ENCODE data around the gene DGKB. TPM values are rescaled to one million over a fixed set of nuclear protein-coding genes. Genes with fewer than 3 reads are reported as not detected.
"Not testable (repeated sequence)": the region's sequence is repeated elsewhere in the genome, so short reads cannot be mapped to it uniquely, and the experiment has no call there.

The DGKB gene
- total RNA-seq, 1 experiment from 2014 or later: 0.05 TPM

- not testable (repeated sequence) for DNase-seq (ENCODE audit: low read depth)
Measured at GRCh38 chr7:14458846-14459245, 443.7 kb downstream of the DGKB start.

- DNase-seq (ENCODE audit: low read depth): peak; percentile 70
Measured at GRCh38 chr7:14457568-14458453, 444.7 kb downstream of the DGKB start.

GRCh38 chr7:14449291-14449690 lies 453.3 kb downstream of the DGKB start:
- no peak for DNase-seq (ENCODE audit: low read depth)

- DNase-seq (ENCODE audit: low read depth): no peak
Measured at GRCh38 chr7:14446829-14447228, 455.7 kb downstream of the DGKB start.

- no peak for DNase-seq (ENCODE audit: low read depth)
Measured at GRCh38 chr7:14446219-14446618, 456.3 kb downstream of the DGKB start.

GRCh38 chr7:14438366-14438765 lies 464.2 kb downstream of the DGKB start:
- no peak for DNase-seq (ENCODE audit: low read depth)

- DNase-seq (ENCODE audit: low read depth): no peak
Measured at GRCh38 chr7:14436878-14437277, 465.7 kb downstream of the DGKB start.

- DNase-seq (ENCODE audit: low read depth): no peak
Measured at GRCh38 chr7:14432924-14433323, 469.6 kb downstream of the DGKB start.

- no peak for DNase-seq (ENCODE audit: low read depth)
Measured at GRCh38 chr7:14430926-14431325, 471.6 kb downstream of the DGKB start.

- no peak for DNase-seq (ENCODE audit: low read depth)
Measured at GRCh38 chr7:14425559-14425958, 477.0 kb downstream of the DGKB start.

- DNase-seq (ENCODE audit: low read depth): no peak
Measured at GRCh38 chr7:14424675-14425074, 477.9 kb downstream of the DGKB start.

- DNase-seq (ENCODE audit: low read depth): peak; percentile 3
Measured at GRCh38 chr7:14420768-14421167, 481.8 kb downstream of the DGKB start.

GRCh38 chr7:14419531-14419930 lies 483.0 kb downstream of the DGKB start:
- no peak for DNase-seq (ENCODE audit: low read depth)

- no peak for DNase-seq (ENCODE audit: low read depth)
Measured at GRCh38 chr7:14418633-14419032, 483.9 kb downstream of the DGKB start.

- DNase-seq (ENCODE audit: low read depth): no peak
Measured at GRCh38 chr7:14414274-14414986, 488.1 kb downstream of the DGKB start.

GRCh38 chr7:14407246-14408015 lies 495.1 kb downstream of the DGKB start:
- DNase-seq (ENCODE audit: low read depth): no peak

GRCh38 chr7:14403587-14403986 lies 499.0 kb downstream of the DGKB start:
- DNase-seq (ENCODE audit: low read depth): peak; percentile 27

GRCh38 chr7:14400271-14400670 lies 502.3 kb downstream of the DGKB start:
- DNase-seq (ENCODE audit: low read depth): no peak

GRCh38 chr7:14398526-14398925 lies 504.0 kb downstream of the DGKB start:
- DNase-seq (ENCODE audit: low read depth): no peak

- no peak for DNase-seq (ENCODE audit: low read depth)
Measured at GRCh38 chr7:14395860-14396259, 506.7 kb downstream of the DGKB start.

- no peak for DNase-seq (ENCODE audit: low read depth)
Measured at GRCh38 chr7:14394786-14395185, 507.8 kb downstream of the DGKB start.

- DNase-seq (ENCODE audit: low read depth): no peak
Measured at GRCh38 chr7:14389595-14389994, 513.0 kb downstream of the DGKB start.

All from M059J (cell line).